Panc1 (cell line): ENCODE measurements around the gene EFCAB9.

ENCODE experiments used
- POLR2AphosphoS5 ChIP-seq: IDR thresholded peaks from 2 replicates; pipeline ENCODE4 v1.6.1; 2012; ENCODE audit warnings: mild to moderate bottlenecking, low read depth, low read length, moderate library complexity
- TF ChIP-seq, protein P1 (sequence below): fragments of 450-650 bp; IDR thresholded peaks from 2 replicates; pipeline ENCODE4 v1.5.1; 2017; ENCODE audit warnings: mild to moderate bottlenecking

DNA sequence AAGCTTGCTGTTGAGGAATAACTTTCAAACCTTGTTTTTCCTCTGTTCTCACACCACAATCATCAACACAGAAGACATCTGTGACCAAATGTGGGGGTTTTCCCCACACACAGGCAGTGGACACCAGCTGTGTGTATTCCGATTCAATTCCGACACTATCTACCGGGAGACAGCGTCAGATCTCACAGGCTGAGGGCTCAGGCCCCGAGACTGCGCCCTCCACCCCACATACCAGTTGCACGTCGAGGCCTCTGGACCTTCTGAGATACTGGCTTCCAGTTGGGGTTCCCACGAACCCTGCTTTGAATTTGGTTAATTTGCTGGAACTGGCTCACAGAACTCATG is 47.3 kb upstream of the EFCAB9 start:
- TF ChIP-seq, protein P1, sequence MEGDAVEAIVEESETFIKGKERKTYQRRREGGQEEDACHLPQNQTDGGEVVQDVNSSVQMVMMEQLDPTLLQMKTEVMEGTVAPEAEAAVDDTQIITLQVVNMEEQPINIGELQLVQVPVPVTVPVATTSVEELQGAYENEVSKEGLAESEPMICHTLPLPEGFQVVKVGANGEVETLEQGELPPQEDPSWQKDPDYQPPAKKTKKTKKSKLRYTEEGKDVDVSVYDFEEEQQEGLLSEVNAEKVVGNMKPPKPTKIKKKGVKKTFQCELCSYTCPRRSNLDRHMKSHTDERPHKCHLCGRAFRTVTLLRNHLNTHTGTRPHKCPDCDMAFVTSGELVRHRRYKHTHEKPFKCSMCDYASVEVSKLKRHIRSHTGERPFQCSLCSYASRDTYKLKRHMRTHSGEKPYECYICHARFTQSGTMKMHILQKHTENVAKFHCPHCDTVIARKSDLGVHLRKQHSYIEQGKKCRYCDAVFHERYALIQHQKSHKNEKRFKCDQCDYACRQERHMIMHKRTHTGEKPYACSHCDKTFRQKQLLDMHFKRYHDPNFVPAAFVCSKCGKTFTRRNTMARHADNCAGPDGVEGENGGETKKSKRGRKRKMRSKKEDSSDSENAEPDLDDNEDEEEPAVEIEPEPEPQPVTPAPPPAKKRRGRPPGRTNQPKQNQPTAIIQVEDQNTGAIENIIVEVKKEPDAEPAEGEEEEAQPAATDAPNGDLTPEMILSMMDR = no peak
- no peak for TF ChIP-seq POLR2AphosphoS5
